OCI-LY1 (cell line): Measurements from ENCODE around the gene MUC12.

ENCODE experiments used
- CTCF ChIP-seq: fragments of 200-600 bp; sonication (generic), shearing (Covaris generic); IDR thresholded peaks from 2 replicates; pipeline ENCODE4 v1.5.1; 2017; ENCODE audit warnings: mild to moderate bottlenecking, antibody characterized with exemption, low read length, moderate library complexity, mixed read lengths
- EZH2 ChIP-seq: fragments of 200-600 bp; sonication (generic), shearing (Covaris generic); IDR thresholded peaks from 2 replicates; pipeline ENCODE4 v1.8.0; 2017; ENCODE audit warnings: borderline replicate concordance, mixed run types, mild to moderate bottlenecking, antibody characterized with exemption, low read length, moderate library complexity, mixed read lengths

DNA sequence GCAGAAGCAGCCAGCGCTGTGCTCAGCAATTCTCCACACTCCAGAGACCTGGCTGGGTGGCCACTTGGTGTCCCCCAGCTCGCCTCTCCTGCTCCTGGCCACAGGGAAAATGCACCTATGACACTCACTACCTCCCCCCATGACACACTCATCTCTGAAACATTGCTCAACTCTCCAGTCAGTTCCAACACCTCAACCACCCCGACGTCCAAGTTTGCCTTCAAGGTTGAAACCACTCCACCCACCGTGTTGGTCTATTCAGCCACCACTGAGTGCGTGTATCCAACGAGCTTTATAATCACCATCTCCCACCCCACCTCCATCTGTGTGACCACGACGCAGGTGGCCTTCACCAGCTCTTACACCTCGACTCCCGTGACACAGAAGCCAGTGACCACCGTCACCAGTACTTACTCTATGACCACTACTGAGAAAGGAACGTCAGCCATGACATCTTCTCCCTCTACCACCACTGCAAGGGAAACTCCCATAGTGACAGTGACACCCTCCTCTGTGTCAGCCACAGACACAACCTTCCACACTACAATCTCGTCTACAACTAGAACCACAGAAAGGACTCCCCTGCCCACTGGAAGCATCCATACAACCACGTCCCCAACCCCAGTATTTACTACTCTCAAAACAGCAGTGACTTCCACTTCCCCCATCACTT is 17.3 kb upstream of the MUC12 start:
- TF ChIP-seq CTCF (no peak), EZH2 (no peak)
